ENCODE measurements around the gene ZNF555. TPM values are rescaled to one million over a fixed set of nuclear protein-coding genes. Genes with fewer than 3 reads are reported as not detected.

Gene ZNF555
- total and polyA plus RNA-seq, 9 of the 15 experiments (the other 6 are each of a cell fraction or from before 2014, with no cell fraction given) = 2.0 to 6.7 (median 5.4) TPM

DNA sequence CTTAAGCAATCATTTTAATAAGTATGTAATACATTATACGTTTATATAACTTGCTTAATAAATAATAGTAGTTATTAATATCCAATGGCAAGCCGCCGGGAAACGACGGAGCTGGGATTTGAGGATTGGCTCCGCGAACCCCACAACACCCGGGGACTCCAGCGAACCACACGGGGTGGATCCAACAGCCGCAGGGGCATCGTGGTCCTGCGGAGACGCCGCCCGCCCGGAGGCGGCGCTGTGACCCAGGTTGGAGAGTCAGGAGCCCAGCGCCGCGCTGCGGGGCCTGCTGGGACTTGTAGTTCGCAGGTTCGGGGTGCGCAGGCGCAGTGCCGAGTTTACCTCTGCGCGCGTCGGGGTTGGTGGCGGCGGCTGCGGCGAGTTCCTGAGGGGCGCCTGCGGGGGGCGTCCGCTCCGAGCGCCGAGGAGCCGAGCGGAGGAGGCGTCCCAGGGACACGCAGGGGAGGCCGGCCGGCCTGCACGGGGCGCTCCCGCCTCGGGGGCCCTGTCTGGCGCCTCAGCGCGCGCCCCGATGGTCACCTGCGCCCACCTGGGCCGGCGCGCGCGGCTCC, 21.6 kb upstream of the ZNF555 start, which contains the start of gene ZNF554 (continued):
- 0 out of 2 replicates have a peak, but pooled peaks have one; percentile 56 for TF ChIP-seq KDM2B (CRISPR knock-in tag; IDR thresholded peaks at IDR 0.05)
- TF ChIP-seq, protein P1, sequence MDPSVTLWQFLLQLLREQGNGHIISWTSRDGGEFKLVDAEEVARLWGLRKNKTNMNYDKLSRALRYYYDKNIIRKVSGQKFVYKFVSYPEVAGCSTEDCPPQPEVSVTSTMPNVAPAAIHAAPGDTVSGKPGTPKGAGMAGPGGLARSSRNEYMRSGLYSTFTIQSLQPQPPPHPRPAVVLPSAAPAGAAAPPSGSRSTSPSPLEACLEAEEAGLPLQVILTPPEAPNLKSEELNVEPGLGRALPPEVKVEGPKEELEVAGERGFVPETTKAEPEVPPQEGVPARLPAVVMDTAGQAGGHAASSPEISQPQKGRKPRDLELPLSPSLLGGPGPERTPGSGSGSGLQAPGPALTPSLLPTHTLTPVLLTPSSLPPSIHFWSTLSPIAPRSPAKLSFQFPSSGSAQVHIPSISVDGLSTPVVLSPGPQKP (CRISPR knock-in tag; IDR thresholded peaks at IDR 0.05) = no peak
- TF ChIP-seq ZNF174 (CRISPR knock-in tag; IDR thresholded peaks at IDR 0.05) = 0 out of 2 replicates have a peak, but pooled peaks have one; percentile 24
- TF ChIP-seq SIN3A (IDR thresholded peaks at IDR 0.05; ENCODE audit: borderline replicate concordance in 2 of 2, control insufficient read depth in 1 of 2, low read depth in 2 of 2, low read length in 2 of 2) = no peak; a peak in 1 of 4 replicates
- TF ChIP-seq C11orf30 (IDR thresholded peaks at IDR 0.05; ENCODE audit: low read depth) = no peak; the same call in 1 of the 2 replicates
- TF ChIP-seq NR1H2 (CRISPR knock-in tag; IDR thresholded peaks at IDR 0.05) = no peak
- no peak for TF ChIP-seq HMG20B (CRISPR knock-in tag; IDR thresholded peaks at IDR 0.05)
- TF ChIP-seq, protein P2, sequence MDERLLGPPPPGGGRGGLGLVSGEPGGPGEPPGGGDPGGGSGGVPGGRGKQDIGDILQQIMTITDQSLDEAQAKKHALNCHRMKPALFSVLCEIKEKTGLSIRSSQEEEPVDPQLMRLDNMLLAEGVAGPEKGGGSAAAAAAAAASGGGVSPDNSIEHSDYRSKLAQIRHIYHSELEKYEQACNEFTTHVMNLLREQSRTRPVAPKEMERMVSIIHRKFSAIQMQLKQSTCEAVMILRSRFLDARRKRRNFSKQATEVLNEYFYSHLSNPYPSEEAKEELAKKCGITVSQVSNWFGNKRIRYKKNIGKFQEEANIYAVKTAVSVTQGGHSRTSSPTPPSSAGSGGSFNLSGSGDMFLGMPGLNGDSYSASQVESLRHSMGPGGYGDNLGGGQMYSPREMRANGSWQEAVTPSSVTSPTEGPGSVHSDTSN (CRISPR knock-in tag; IDR thresholded peaks at IDR 0.05; ENCODE audit: low read depth) = no peak
- TF ChIP-seq, protein P2 (tag; conservative IDR thresholded peaks at IDR 0.05; ENCODE audit: low read depth) = no peak
- TF ChIP-seq HMGN3 (IDR thresholded peaks at IDR 0.05; ENCODE audit: borderline replicate concordance, extremely low read depth, insufficient read length, low read depth, low read length) = peak; percentile 36
- 0 out of 2 replicates have a peak, but pooled peaks have one; percentile 42 for TF ChIP-seq BCOR (IDR thresholded peaks at IDR 0.05)
- TF ChIP-seq, protein P3, sequence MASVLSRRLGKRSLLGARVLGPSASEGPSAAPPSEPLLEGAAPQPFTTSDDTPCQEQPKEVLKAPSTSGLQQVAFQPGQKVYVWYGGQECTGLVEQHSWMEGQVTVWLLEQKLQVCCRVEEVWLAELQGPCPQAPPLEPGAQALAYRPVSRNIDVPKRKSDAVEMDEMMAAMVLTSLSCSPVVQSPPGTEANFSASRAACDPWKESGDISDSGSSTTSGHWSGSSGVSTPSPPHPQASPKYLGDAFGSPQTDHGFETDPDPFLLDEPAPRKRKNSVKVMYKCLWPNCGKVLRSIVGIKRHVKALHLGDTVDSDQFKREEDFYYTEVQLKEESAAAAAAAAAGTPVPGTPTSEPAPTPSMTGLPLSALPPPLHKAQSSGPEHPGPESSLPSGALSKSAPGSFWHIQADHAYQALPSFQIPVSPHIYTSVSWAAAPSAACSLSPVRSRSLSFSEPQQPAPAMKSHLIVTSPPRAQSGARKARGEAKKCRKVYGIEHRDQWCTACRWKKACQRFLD (CRISPR knock-in tag; IDR thresholded peaks at IDR 0.05) = peak; percentile 73; the same call in 1 of the 2 replicates
- TF ChIP-seq, protein P4, sequence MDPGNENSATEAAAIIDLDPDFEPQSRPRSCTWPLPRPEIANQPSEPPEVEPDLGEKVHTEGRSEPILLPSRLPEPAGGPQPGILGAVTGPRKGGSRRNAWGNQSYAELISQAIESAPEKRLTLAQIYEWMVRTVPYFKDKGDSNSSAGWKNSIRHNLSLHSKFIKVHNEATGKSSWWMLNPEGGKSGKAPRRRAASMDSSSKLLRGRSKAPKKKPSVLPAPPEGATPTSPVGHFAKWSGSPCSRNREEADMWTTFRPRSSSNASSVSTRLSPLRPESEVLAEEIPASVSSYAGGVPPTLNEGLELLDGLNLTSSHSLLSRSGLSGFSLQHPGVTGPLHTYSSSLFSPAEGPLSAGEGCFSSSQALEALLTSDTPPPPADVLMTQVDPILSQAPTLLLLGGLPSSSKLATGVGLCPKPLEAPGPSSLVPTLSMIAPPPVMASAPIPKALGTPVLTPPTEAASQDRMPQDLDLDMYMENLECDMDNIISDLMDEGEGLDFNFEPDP (CRISPR knock-in tag; IDR thresholded peaks at IDR 0.05) = no peak
- no peak for TF ChIP-seq RBM15 (IDR thresholded peaks at IDR 0.05; ENCODE audit: insufficient read depth, low read length)
- no peak for TF ChIP-seq BMI1 (IDR thresholded peaks at IDR 0.05; ENCODE audit: low read length)
- TF ChIP-seq BRCA1 (IDR thresholded peaks at IDR 0.05) = no peak
- no peak for TF ChIP-seq BRCA1 (CRISPR knock-in tag; IDR thresholded peaks at IDR 0.05)
- no peak for TF ChIP-seq CHD1 (IDR thresholded peaks at IDR 0.05; ENCODE audit: low read length)
- no peak for TF ChIP-seq PCBP2 (IDR thresholded peaks at IDR 0.05; ENCODE audit: low read depth, low read length, poor library complexity, severe bottlenecking)
- TF ChIP-seq ZNF780A (CRISPR knock-in tag; IDR thresholded peaks at IDR 0.05) = no peak
- TF ChIP-seq HDGF (IDR thresholded peaks at IDR 0.05) = no peak
- TF ChIP-seq KAT2B (IDR thresholded peaks at IDR 0.05; ENCODE audit: low read depth, low read length) = peak; percentile 57

All from K562 (cell line).